ENCODE results near the gene MACC1.
A peak's percentile ranks its signal among the peaks of the same experiment; 100 is the strongest.
"Not testable (repeated sequence)": the region's sequence is repeated elsewhere in the genome, so short reads cannot be mapped to it uniquely, and the experiment has no call there.

The MACC1 gene

GRCh38 chr7:20207811-20208210 is 9.4 kb downstream of the MACC1 start:
- not testable (repeated sequence) for DNase-seq (ENCODE audit: low read depth)

- no peak for DNase-seq (ENCODE audit: low read depth)
Observed at GRCh38 chr7:20206104-20206896, 10.9 kb downstream of the MACC1 start.

DNA sequence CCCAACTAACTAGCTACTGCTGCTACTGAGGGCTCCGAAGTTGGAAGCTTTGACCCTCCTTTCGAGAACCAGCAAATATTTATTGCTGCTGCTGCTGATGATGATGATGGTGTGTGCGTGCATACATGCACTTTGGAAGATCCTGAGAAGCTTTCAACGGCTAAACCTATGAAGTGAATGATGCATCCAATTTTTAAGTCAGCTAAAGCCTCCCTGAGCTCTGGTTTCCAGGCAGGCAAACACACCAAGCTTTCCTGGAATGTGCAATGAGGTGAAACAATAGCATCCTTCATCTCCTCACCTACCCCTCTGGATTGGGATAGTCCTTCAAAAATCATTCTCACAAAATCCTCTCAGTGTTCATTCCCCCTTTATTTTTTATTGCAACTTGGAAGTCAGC is 13.9 kb downstream of the MACC1 start:
- DNase-seq (ENCODE audit: low read depth), result no peak

DNA sequence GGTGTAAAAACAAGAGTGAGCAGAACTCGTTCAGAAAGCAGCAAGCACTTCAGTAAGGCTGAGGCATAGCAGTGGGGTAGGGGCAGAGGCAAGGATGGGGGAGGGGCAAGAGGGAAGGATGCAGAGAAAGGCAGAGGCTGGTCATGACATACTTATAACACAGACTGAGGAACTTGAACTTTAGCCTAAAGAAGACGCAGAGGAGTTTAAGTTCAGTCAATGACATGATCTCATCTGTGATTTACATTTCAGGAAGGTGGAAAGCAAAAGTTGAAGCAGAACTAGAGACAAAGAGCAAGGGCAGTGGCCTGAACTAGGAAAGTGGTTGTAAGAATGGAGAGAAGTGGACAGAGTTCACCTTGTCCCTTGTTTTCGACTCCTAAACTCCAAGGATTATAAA is 15.8 kb downstream of the MACC1 start:
- no peak for DNase-seq (ENCODE audit: low read depth)

DNA sequence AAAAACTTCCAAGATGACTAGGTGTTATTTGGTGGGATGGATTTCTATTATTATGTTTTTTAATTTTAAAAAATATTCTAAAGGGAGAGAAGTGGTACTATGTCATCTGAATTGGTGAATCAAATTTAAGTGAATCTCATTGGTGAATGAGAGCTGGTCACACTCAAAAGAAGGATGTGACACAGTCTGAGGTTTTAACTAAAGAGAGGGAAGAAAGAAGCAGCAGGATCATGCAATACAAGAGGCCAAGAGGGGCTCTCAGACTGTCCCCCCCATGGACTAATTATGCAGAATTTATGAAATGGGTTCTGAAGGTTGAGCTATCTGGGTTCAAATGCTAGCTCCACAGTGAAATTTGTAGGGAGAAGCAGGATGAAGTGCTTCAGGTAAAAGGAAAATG is 16.2 kb downstream of the MACC1 start:
- no peak for DNase-seq (ENCODE audit: low read depth)

DNA sequence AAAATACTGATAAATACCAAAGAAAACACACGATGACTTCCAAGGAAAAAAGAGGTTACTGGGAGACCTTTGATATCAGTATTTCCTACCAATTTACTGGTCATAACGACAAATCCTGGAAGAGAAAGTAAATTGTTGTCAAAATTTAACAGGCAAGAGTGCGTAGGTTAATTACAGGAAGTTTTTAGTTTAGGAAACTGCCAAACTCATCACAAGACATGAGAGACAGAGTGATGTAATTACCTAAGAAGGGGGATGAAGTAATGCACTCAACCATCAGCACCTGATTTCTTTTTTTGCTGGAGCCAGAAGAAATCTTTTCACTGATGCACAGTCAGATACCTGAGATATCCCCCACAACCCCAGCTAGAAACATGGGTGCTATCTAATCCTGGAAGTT is 16.8 kb downstream of the MACC1 start:
- no peak for DNase-seq (ENCODE audit: low read depth)

DNA sequence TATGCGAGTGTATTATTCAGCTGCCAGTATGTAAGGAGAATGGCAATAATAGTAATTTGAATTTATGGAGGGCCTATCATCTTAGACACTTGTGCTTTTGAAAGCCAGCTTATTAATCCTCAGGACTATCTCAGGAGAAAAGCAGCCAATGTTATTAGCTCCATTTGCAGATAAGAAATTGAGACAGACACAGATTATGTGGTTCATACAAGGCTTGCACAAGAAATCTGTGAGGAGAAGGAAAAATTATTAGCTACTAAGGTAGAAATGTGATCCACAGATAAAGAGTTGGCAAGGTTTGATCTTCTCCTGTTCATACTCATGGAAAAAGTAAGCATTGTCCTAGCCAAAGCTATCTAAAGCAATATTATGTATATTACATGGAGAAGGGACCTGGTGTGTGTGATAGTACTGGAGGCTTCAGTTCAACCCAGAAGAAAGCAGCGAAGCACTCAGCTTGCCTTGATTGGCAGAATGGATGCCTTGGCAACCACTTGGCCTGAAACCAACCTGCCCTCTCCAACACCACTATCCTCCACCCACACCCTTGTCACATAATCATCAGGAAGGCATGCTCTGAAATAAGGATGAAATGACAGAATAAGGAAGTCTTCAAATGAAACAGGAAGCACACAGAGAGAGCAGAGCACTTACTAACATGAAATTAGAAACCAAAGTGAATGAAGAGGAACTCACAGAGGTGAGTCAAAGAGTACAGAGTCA is 18.0 kb downstream of the MACC1 start:
- DNase-seq (ENCODE audit: low read depth), result peak; percentile 47

- DNase-seq (ENCODE audit: low read depth), result no peak
Observed at GRCh38 chr7:20198260-20198659, 18.9 kb downstream of the MACC1 start.

- no peak for DNase-seq (ENCODE audit: low read depth)
Observed at GRCh38 chr7:20197837-20198236, 19.3 kb downstream of the MACC1 start.

GRCh38 chr7:20197125-20197748 is 19.9 kb downstream of the MACC1 start:
- DNase-seq (ENCODE audit: low read depth), result no peak

DNA sequence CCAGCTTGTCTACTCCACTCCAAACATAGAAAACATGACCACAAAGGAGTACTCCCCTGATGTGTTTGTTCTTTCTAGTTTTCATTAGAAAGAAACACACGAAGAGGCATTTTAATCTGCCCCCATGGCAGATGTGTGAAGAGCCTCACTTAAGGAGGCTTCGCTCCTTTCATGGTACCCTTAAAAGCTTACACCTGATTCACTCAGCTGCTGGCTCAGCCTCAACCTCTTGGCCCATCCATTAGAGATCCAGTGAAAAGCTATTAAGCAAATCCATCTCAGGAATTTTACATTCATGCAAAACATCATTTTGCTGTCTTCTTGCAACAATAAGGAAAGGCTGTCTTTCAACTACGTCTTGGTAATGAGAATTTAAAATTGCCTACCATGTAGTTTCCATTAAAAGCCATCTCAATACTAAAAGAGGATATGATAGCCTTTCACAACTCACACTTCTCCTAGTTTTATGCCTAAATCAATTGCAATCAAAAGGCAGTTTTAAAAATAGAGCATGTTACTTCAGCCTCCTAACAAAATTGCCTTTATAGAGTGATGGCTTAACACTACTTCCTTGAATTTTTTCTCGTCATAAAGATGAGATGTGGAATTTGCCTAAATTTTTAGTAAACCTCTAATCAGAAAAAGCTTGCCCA is 22.7 kb downstream of the MACC1 start:
- DNase-seq (ENCODE audit: low read depth), result no peak

- DNase-seq (ENCODE audit: low read depth), result no peak
Observed at GRCh38 chr7:20193873-20194272, 23.3 kb downstream of the MACC1 start.

DNA sequence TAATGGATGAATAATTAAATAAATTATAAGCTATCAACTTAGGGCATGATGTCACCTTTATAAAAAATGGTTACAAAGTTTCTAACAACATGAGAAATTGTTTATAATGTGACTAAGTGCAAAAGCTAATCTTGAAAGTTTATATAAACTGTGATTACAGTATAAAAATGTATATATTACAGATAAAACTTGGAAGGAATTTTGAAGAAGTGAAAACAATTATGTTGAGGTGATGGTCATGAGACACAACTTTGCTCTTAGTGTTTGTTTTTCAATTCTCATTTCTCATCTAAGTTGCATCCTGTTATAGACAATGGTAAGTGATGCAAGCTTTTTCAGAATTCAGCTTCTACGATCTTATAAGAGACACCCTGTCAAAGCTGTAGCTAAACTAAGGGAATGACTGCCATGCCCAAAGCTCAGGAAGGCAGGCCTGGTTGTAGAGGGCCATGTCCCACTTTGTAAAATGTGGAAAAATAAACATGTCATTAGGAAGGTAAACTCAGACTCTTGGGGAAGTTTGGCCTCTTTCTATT is 23.9 kb downstream of the MACC1 start:
- no peak for DNase-seq (ENCODE audit: low read depth)

DNA sequence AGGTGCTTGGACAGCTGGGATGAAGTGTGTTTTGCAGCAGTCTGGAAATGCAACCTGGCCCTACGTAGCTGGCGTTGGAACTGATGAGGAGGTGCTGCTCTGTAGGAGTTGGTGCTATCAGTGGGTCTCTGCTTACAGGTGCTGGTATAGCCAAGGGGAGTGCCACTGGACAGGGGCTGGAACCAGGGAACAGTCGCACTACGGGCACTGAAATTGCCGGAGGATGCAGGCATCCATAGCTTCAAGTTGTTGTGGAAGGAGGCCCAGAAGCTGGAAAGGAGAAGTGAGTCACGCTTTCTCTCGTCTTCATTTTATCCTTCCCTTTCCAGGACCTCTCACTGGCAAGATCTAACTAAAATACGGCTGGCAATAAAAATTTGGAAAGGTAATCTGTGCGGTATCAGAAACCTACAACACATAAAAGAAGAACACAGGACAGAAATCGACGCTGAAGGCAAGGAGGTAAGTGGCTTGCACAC is 25.8 kb downstream of the MACC1 start:
- DNase-seq (ENCODE audit: low read depth), result no peak

- DNase-seq (ENCODE audit: low read depth), result no peak
Observed at GRCh38 chr7:20190560-20191390, 26.4 kb downstream of the MACC1 start.

DNA sequence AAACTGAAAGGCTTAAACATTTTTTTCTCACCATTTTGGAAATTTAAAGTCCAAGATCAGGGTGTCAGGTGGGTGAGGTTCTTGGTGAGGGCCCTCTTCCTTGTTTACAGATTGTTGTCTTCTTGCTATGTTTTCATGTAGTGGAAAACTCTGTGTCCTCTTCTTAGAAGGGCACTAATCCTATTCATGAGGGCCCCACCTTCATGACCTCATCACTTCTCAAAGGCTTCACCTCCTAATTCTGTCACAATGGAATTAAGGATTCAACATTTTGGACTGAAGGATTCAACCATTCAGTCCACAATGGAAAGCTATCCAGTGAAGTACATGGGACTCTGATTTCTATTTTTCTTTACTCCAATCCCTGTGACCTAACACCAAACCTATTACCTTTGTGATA is 27.3 kb downstream of the MACC1 start:
- DNase-seq (ENCODE audit: low read depth), result no peak

- DNase-seq (ENCODE audit: low read depth), result no peak
Observed at GRCh38 chr7:20188567-20188966, 28.6 kb downstream of the MACC1 start.

GRCh38 chr7:20187850-20188249 is 29.3 kb downstream of the MACC1 start:
- not testable (repeated sequence) for DNase-seq (ENCODE audit: low read depth)

GRCh38 chr7:20185988-20186387 is 31.2 kb downstream of the MACC1 start:
- DNase-seq (ENCODE audit: low read depth), result no peak

GRCh38 chr7:20183086-20183485 is 34.1 kb downstream of the MACC1 start:
- DNase-seq (ENCODE audit: low read depth), result no peak

DNA sequence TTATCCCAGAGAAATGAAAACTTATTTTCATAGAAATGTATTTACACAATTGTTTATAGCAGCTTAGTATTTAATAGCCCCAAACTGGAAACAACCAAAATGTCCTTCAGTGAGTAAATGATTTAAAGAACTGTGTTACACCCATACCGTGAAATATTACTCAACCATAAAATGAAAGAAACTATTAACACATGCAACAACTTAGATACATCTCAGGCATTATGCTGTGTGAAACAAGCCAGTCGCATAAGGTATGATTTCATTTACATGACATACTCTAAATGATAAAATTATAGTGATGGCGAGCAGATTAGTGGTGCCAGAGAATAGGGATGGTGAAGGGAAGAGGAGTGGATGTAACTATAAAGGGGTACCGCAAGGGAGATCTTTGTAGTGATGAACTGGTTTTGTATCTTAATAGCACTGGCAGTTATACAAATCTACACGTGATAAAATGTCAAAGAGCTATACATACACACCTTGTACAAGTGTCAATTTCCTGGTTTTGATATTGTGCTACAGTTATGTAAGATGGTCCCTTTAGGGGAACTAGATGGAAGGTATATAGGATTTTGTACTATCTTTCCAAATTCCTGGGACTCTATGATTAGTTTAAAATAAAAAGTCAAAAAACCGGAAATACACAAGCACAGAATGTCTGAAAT is 40.5 kb downstream of the MACC1 start:
- no peak for DNase-seq (ENCODE audit: low read depth)

Data from HS-27A (cell line).